ENCODE results near the gene HLCS. TPM values are rescaled to one million over a fixed set of nuclear protein-coding genes. Genes with fewer than 3 reads are reported as not detected.
"Not testable (repeated sequence)": the region's sequence is repeated elsewhere in the genome, so short reads cannot be mapped to it uniquely, and the experiment has no call there.

HLCS gene
- total RNA-seq, 1 experiment from 2014 or later: 13.0 TPM

DNA sequence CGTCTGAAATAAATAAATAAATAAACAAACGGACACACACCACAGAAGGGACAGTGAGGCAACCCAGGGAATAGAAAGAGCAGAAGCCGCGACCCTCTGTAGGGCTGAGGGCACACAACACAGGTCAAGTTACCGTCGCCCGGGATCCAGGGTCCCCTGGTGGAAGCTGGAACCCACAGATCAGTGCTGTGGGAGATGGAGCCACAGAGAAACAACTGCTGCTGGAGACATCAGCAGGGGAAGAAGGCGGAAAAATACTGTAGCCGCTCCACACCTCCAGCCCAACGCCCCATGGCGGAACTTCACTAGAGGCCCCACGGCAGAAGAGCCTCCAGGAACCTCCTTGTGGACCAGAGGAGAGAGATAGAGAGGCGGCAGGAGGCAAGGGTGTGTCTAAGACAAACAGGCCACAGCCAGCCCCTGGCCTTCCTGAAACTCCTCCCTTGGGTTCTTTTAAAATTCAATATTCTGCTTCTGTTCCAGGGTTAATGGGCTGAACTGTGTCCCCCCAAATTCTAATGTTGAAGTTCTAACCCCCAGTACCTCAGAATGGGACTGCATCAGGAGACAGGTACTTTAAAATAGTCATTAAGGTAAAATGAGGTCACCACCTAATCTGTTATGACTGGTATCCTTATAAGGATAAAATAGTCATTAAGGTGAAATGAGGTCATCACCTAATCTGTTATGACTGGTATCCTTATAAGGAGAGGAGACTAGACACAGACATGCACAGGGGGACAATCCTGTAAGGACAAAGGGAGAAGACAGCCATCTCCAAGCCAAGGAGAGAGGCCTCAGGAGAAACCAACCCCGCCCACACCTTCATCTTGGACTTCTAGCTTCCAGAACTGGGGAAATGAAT is 7.7 kb upstream of the HLCS start:
- Histone ChIP-seq H3K27me3 (ENCODE audit: control insufficient read depth, insufficient read depth, low read length) (no peaks in the 10 kb centered on the region), H3K4me3 (ENCODE audit: insufficient read depth, low read depth, low read length) (no peak overlapping the region), H3K36me3 (replicated peaks; ENCODE audit: control insufficient read depth, insufficient read depth, low read length) (no peaks in the 10 kb centered on the region)
- DNase-seq: no peak

DNA sequence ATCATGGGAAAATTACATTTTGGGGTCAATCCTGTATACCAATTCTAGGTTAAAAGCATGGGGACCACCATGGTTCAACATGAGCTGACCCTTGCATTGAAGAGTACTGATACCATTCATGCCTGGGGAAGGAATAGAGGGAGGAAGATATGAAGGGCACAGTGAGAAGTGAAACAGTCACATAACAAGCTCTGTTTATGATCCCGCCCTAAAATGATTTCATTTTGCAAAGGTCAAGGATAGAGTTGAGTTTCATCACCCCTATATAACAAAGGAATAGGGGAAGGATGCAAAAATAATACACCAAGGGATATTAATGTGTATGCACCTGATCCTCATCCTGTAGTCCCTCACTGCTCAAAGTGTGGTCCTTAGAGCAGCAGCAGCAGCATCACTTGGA is 2.5 kb upstream of the HLCS start:
- no peak for DNase-seq
- Histone ChIP-seq H3K36me3 (replicated peaks; ENCODE audit: control insufficient read depth, insufficient read depth, low read length) (no peaks in the 10 kb centered on the region), H3K4me3 (ENCODE audit: insufficient read depth, low read depth, low read length) (no peak overlapping the region)

DNA sequence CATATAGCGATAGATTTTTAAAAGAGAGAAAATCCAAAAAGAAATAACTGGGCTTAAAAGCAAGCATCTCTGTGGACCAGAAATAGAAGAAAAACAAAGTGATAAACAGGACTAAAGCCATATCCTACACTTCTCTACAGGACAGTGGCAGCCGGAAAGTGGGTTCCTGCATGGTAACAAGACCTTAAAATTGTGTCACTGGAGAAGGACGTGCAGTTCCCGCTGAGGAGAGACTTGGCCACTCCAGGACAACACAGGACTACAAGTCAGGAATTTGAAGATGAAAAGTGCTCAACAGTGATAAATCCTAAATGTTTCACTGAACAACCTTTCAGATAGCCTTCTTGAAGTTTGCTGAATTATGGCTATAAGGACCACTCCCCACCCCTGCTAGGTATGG is 1.9 kb upstream of the HLCS start:
- Histone ChIP-seq H3K36me3 (replicated peaks; ENCODE audit: control insufficient read depth, insufficient read depth, low read length) (no peaks in the 10 kb centered on the region), H3K27me3 (ENCODE audit: control insufficient read depth, insufficient read depth, low read length) (no peaks in the 10 kb centered on the region), H3K4me3 (ENCODE audit: insufficient read depth, low read depth, low read length) (no peak overlapping the region)
- DNase-seq: no peak

More for the DNA sequence above, 2.5 kb upstream of the HLCS start:
- H3K27me3 ChIP-seq (ENCODE audit: control insufficient read depth, insufficient read depth, low read length): no peaks in the 10 kb centered on the region

DNA sequence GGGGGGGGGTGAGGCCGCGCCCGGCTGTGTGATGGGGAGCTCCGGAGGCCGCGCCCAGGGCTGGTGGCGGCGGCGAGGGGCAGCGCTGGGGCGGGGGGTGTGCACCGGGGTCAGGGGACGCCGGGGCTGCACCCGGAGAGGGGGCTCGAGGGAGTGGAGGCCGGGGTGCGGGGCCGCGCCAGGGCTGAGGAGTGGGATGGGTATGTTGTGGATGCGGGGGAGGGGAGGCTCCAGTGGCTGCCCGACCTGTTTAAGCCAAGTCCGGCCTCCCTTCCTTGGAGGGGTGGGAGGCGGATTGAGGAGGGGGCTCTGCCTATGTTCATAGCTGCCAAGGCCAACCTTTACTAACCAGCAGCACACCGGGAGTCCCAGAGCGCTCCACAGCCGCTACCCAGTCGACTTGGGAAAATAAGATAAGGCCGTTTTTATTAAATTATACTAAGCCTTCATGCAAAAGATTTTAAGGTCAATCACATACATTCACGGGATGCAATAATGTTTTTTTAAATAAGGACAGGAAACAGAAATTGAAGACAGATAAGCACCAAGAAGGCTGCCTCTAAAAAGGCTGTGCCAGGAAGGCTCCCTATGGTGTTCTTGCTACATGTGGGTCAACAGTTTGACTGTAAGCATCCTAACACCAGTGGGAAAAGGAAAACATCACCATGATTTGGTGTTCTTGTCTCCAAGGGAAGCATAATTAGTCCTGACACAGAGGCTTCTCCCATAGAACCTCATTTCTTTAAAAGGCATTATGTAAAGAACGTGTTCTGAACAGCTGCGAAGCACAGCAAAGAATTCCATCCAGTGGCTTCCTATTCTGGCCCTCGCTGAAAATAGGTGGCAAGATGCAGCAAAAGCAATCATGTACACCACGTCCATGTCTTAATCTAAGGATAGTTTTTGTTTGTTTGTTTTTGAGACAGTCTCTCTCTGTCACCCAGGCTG is 626 bp upstream of the HLCS start:
- H3K4me3 ChIP-seq (ENCODE audit: insufficient read depth, low read depth, low read length): peak overlapping the region; percentile 56
- no peak for DNase-seq
- H3K36me3 ChIP-seq (replicated peaks; ENCODE audit: control insufficient read depth, insufficient read depth, low read length): no peaks in the 10 kb centered on the region
- no peaks in the 10 kb centered on the region for H3K27me3 ChIP-seq (ENCODE audit: control insufficient read depth, insufficient read depth, low read length)

DNA sequence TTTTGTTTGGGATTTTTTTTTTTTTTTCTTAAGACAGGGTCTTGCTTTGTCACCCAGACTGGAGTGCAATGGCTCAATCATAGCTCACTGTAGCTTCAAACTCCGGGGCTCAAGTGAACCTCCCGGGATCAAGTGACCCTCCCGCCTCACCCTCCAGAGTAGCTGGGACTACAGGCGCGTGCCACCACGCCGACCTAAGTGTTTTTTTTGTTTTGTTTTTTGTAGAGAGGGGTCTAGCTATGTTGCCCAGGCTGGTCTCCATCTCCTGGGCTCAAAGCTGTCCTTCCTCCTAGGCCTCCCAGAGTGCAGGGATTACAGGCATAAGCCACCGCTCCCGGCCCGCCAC is 776 bp downstream of the HLCS start:
- H3K4me3 ChIP-seq (ENCODE audit: insufficient read depth, low read depth, low read length): peak overlapping the region; percentile 76
- no peaks in the 10 kb centered on the region for H3K36me3 ChIP-seq (replicated peaks; ENCODE audit: control insufficient read depth, insufficient read depth, low read length)

DNA sequence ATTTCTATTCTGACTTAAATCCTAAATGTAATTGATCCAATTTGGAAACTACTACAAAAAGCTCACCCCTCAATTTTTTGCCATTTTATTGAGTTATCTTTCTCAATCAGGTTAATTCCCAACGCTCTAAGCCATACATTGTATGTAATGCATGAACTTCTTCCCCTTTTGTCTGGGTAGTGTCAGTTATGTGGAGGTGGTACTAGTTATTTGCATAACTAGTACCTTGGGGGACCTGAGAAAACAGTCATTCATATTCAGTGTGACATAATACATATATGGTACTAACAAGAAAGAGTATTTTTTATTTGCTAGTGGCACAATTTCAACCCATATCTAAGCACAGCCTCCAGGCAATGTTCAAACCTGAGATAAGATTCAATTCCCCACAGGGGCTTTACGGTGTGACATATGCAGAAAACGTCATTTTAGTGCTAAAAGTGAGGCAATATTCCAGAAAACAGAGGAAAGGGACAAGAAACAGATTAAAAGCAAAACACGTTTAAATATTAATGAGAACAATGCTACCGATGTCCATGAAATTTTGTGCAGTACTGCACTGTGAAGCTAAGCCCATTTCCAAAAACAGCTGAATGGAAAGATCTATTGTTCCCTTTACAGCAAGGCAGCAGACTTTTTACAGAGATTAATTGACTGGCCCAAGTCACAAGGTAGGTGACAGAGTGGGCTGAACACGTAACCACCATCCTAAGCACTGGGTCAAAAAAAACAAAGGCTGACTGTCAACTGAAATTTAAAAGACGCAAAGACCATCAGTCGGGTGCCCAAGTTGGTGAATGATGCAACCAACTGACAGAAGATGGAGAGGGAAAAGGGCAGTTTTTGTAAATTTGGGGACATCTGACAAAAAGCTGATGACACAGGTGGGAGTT is 1.4 kb downstream of the HLCS start:
- DNase-seq: no peak
- no peak overlapping the region for H3K4me3 ChIP-seq (ENCODE audit: insufficient read depth, low read depth, low read length)
- H3K27me3 ChIP-seq (ENCODE audit: control insufficient read depth, insufficient read depth, low read length): no peaks in the 10 kb centered on the region
- no peaks in the 10 kb centered on the region for H3K36me3 ChIP-seq (replicated peaks; ENCODE audit: control insufficient read depth, insufficient read depth, low read length)

More for the DNA sequence above, 776 bp downstream of the HLCS start:
- no peaks in the 10 kb centered on the region for H3K27me3 ChIP-seq (ENCODE audit: control insufficient read depth, insufficient read depth, low read length)
- no peak for DNase-seq

DNA sequence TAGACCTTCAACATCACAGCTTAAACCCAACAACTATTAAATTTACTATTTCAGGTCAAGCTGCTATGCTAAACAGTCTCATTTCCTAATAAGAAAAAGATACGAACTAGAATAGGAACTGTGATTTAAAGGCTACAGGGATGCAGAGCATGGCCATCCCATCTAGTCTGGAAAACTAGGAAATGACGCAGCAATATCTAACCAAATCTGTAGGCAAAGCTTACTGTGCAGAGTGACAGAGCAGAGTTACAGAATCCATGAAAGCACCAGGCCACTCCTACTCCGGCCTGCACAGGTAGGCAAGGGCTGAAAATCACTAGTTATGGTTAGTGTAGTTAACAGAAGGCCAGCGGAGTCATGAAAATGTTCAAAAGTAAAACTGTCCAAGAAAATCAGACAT is 2.1 kb downstream of the HLCS start:
- DNase-seq: no peak
- Histone ChIP-seq H3K36me3 (replicated peaks; ENCODE audit: control insufficient read depth, insufficient read depth, low read length) (no peaks in the 10 kb centered on the region; the same call in 1 of the 2 replicates), H3K27me3 (ENCODE audit: control insufficient read depth, insufficient read depth, low read length) (no peaks in the 10 kb centered on the region), H3K4me3 (ENCODE audit: insufficient read depth, low read depth, low read length) (no peak overlapping the region)

DNA sequence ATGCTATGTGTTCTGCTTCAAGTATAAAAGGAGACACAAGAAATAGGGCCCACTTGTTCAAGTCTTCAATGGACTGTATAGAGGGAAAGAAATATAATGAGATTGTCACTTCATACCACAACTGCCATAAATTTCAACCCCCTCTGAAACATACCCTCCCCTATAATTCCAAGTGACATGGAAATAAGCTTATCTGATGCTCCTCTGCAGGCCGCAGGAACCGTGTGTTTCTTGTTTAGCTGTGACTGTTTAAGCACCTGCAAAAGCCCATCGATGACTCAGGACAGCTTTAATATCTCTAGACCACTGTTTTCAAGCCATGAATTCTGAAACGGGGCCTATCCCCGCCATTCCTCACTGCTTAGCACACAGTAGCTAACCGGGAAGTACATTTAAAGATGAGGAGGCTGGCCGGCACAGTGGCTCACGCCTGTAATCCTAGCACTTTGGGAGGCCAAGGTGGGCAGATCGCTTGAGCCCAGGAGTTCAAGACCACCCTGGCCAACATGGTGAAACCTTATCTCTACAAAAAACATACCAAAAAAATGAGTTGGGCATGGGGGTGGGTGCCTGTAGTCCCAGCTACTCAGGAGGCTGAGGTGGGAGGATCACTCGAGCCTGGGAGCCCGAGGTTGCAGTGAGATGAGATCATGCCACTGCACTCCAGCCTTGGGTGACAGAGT is 4.2 kb downstream of the HLCS start:
- no peak for DNase-seq
- Histone ChIP-seq H3K27me3 (ENCODE audit: control insufficient read depth, insufficient read depth, low read length) (no peaks in the 10 kb centered on the region), H3K4me3 (ENCODE audit: insufficient read depth, low read depth, low read length) (no peak overlapping the region), H3K36me3 (replicated peaks; ENCODE audit: control insufficient read depth, insufficient read depth, low read length) (no peaks in the 10 kb centered on the region; the same call in 1 of the 2 replicates)

DNA sequence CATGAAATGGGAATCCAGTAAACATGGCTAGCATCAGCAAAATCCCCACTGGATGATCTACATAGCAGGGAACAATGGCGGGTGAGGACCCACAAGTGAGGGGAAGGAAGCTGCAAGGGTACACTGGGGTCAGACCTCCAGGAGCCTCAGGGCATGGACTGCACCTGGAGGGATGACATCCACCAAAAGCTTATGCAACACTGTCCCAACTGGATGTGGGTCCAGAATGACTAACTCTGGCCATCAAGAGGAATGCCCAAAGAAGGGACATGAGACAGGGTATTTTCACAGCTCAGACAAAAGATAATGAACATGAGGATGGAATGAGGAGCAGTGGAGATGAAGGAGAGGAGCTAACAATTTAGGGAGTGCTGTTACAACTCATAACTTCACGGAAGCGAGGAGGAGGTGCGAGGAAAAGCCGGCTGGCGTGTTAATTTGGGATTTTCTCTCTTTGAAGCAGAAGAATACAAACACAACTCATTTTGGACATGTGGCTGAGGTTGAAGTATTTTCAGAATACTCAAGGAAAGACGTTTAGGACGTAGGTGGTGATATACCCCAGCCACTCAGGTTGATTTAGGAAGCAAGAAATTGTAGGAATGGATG is 5.7 kb downstream of the HLCS start:
- Histone ChIP-seq H3K27me3 (ENCODE audit: control insufficient read depth, insufficient read depth, low read length) (no peaks in the 10 kb centered on the region), H3K36me3 (replicated peaks; ENCODE audit: control insufficient read depth, insufficient read depth, low read length) (no peaks in the 10 kb centered on the region; the same call in 1 of the 2 replicates), H3K4me3 (ENCODE audit: insufficient read depth, low read depth, low read length) (no peak overlapping the region)
- DNase-seq: no peak

DNA sequence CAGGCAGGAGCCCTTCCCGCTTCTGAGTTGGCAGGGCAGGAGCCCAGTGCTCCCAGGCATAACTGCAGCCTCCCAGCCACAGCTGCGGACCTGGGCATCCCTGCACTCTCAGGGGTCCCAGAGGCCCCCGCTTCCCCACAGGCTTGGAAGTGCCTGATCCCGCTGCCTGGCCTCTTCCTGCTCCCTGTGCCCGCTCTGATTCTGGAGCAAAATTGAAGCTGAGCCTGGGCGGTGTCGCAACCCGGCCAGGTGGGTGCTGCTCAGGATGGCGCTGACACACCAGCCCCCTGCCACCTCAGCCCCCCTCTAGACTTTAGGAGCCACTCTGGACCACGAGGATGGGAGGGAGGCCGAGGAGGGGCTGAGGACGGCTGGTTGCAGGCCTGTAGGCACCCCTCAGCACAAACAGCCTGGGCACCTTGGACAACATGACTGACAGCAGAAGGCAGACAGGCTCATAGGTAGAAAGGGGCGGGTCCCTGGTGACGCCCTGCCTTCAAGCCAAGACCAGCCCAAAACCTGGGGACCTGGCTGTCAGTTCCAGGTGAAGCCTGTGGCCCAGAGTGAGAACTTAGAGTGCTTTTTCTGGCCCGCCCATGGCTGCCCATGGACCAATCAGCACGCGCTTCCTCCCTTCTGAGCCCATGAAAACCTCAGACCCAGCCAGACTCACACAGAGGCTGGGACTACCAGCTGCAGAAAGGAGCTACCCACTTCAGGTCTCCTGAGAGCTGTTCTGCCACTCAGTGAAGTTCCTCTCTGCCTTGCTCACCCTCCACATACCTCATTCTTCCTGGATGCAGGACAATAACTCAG is 7.2 kb downstream of the HLCS start:
- DNase-seq: peak; percentile 71

DNA sequence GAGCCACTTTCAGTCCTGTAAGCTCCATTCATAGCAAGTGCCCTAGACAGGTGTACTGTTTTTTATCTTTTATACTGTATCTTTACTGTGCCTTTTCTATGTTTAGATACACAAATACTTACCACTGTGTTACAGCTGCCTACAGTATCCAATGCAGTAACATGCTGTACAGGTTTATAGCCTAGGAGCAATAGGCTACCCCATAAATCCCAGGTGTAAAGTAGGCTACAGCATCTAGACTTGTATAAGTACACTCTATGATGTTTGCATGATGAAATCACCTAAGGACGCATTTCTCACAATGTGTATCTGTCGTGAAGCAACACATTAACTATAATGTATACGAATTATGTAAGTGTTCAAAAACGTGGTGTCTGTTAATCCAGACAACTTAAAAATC is 10.7 kb downstream of the HLCS start:
- H3K27me3 ChIP-seq (ENCODE audit: control insufficient read depth, insufficient read depth, low read length): no peaks in the 10 kb centered on the region
- no peaks in the 10 kb centered on the region; the same call in 1 of the 2 replicates for H3K36me3 ChIP-seq (replicated peaks; ENCODE audit: control insufficient read depth, insufficient read depth, low read length)
- DNase-seq: no peak
- no peak overlapping the region for H3K4me3 ChIP-seq (ENCODE audit: insufficient read depth, low read depth, low read length)

More for the DNA sequence above, 7.2 kb downstream of the HLCS start:
- no peaks in the 10 kb centered on the region; the same call in 1 of the 2 replicates for H3K36me3 ChIP-seq (replicated peaks; ENCODE audit: control insufficient read depth, insufficient read depth, low read length)
- no peak overlapping the region for H3K4me3 ChIP-seq (ENCODE audit: insufficient read depth, low read depth, low read length)
- no peaks in the 10 kb centered on the region for H3K27me3 ChIP-seq (ENCODE audit: control insufficient read depth, insufficient read depth, low read length)

DNA sequence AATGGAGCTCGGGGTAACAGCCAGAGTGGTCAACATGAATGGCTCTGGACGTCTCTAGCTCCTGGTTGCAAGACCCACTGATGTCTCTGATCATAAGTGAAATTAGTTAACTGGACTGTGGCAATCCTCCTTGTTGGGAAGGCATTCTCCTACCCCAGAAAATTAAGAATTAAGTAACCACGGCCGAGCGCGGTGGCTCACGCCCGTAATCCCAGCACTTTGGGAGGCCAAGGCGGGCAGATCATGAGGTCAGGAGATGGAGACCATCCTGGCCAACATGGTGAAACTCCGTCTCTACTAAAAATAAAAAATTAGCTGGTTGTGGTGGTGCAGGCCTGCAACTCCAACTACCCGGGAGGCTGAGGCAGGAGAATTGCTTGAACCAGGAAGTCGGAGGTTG is 14.1 kb downstream of the HLCS start:
- DNase-seq; H3K27me3 ChIP-seq (ENCODE audit: control insufficient read depth, insufficient read depth, low read length); H3K4me3 ChIP-seq (ENCODE audit: insufficient read depth, low read depth, low read length); H3K36me3 ChIP-seq (replicated peaks; ENCODE audit: control insufficient read depth, insufficient read depth, low read length): not testable (repeated sequence)

All from H7 (cell line).